Vagina (tissue), 2 donors: ENCODE measurements around the gene NRXN3. TPM values are rescaled to one million over a fixed set of nuclear protein-coding genes. Genes with fewer than 3 reads are reported as not detected.

Experiments
- DNase-seq, 2 donors: peaks; one replicate each; pipeline ENCODE4 v3.0.0-alpha.2; 2017; ENCODE audit errors: extremely low spot score in 2 of 2
- H3K27ac ChIP-seq: fragments of 200-600 bp; sonication (generic); one replicate; pipeline ENCODE4 v1.5.1; 2019
- H3K27me3 ChIP-seq: fragments of 200-600 bp; sonication (generic); one replicate; pipeline ENCODE4 v1.5.1; 2019
- H3K36me3 ChIP-seq, 2 donors: fragments of 200-600 bp; sonication (generic); one replicate each; pipeline ENCODE4 v1.5.1; 2017 to 2019
- H3K4me1 ChIP-seq: fragments of 200-600 bp; sonication (generic); one replicate; pipeline ENCODE4 v1.5.1; 2019
- H3K4me3 ChIP-seq, 2 donors: fragments of 200-600 bp; sonication (generic); 1 replicate in 1 of 2; 2 replicates in 1 of 2; pipeline ENCODE4 v1.5.1; 2016 to 2019
- H3K9me3 ChIP-seq: fragments of 200-600 bp; sonication (generic); one replicate; pipeline ENCODE4 v1.5.1; 2019
- CTCF ChIP-seq, 3 experiments: fragments of 450-650 bp in 2 of 3; fragments of 200-600 bp in 1 of 3; sonication (generic) in 1 of 3; IDR thresholded peaks; one replicate each; pipeline ENCODE4 v1.5.1; 2017 to 2019; ENCODE audit warnings: antibody characterized with exemption in 3 of 3, mild to moderate bottlenecking in 2 of 3, moderate library complexity in 2 of 3
- POLR2A ChIP-seq, 2 donors: fragments of 450-650 bp; IDR thresholded peaks; one replicate each; pipeline ENCODE4 v1.6.1; 2017; ENCODE audit warnings: antibody characterized with exemption in 2 of 2, mild to moderate bottlenecking in 2 of 2, moderate library complexity in 2 of 2
- POLR2AphosphoS5 ChIP-seq, 2 donors: sonication (generic); formaldehyde crosslinking; IDR thresholded peaks; one replicate each; pipeline ENCODE4 v1.9.0; 2017; ENCODE audit warnings: antibody characterized with exemption in 2 of 2, mild to moderate bottlenecking in 2 of 2, low read depth in 1 of 2; ENCODE audit not compliant: insufficient read depth in 1 of 2
- intact Hi-C: fragments of 100-400 bp; cut with DNase I; formaldehyde crosslinking; loops from one replicate; pipeline ENCODE4 v1.15.1; 2023
- total RNA-seq: library from RNA; depleted of rRNA; stranded (reverse); fragments of >200 nt; gene quantifications from one replicate; pipeline ENCODE4 v1.2.3, GENCODE V29; 2016

Gene NRXN3
- total RNA-seq, 1 donor from 2014 or later, result 4.7 TPM

DNA sequence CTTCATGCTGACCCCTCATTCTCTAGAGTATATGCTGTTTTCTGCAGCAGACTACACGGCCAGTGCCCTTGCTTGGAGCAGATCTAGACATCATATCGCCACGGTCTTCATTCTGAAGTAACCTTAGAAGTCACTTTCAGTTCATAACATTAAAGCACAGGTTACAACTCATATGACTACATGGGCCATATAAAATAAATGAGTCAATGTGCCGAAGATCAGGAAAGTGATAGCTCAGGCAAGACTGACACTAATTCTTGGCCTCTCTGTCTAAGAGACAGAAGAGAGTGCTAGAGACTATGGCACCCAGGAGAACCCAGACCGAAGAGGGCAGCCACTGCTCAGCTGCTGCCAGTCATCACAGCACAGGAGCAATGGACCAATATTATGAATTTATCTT is 1431.4 kb downstream of the NRXN3 start:
- intact Hi-C loops, result no loop called here
- Histone ChIP-seq H3K27ac (no peak overlapping the region), H3K9me3 (no peaks in the 10 kb centered on the region), H3K27me3 (no peaks in the 10 kb centered on the region), H3K36me3 (no peaks in the 10 kb centered on the region), H3K4me3 (no peak overlapping the region), H3K4me1 (no peaks in the 10 kb centered on the region)
- no peak for DNase-seq
- TF ChIP-seq POLR2A (IDR thresholded peaks at IDR 0.05) (no peak), CTCF (IDR thresholded peaks at IDR 0.05) (no peak), POLR2AphosphoS5 (IDR thresholded peaks at IDR 0.05; ENCODE audit: insufficient read depth in 1 of 2, low read depth in 1 of 2) (no peak)

GRCh38 chr14:79602045-79602444 is 1431.9 kb downstream of the NRXN3 start:
- Histone ChIP-seq H3K36me3 (no peaks in the 10 kb centered on the region), H3K4me3 (no peak overlapping the region), H3K27ac (no peak overlapping the region), H3K4me1 (no peaks in the 10 kb centered on the region), H3K27me3 (no peaks in the 10 kb centered on the region), H3K9me3 (no peaks in the 10 kb centered on the region)
- DNase-seq, result no peak
- no peak for TF ChIP-seq POLR2A (IDR thresholded peaks at IDR 0.05)
- no peak for TF ChIP-seq POLR2AphosphoS5 (IDR thresholded peaks at IDR 0.05; ENCODE audit: insufficient read depth in 1 of 2, low read depth in 1 of 2)
- TF ChIP-seq CTCF (IDR thresholded peaks at IDR 0.05), result no peak
- intact Hi-C loops, result no loop called here

- intact Hi-C loops, result no loop called here
- H3K4me1 ChIP-seq, result peaks cover under 1% of the 10 kb centered on the region
- no peaks in the 10 kb centered on the region for H3K36me3 ChIP-seq
- no peaks in the 10 kb centered on the region for H3K9me3 ChIP-seq
- TF ChIP-seq POLR2A (IDR thresholded peaks at IDR 0.05) (no peak), POLR2AphosphoS5 (IDR thresholded peaks at IDR 0.05; ENCODE audit: insufficient read depth in 1 of 2, low read depth in 1 of 2) (no peak), CTCF (IDR thresholded peaks at IDR 0.05) (no peak)
- H3K4me3 ChIP-seq, result no peak overlapping the region
- H3K27me3 ChIP-seq, result no peaks in the 10 kb centered on the region
- DNase-seq, result no peak
- no peak overlapping the region for H3K27ac ChIP-seq
Observed at GRCh38 chr14:79602742-79603141, 1432.6 kb downstream of the NRXN3 start.

DNA sequence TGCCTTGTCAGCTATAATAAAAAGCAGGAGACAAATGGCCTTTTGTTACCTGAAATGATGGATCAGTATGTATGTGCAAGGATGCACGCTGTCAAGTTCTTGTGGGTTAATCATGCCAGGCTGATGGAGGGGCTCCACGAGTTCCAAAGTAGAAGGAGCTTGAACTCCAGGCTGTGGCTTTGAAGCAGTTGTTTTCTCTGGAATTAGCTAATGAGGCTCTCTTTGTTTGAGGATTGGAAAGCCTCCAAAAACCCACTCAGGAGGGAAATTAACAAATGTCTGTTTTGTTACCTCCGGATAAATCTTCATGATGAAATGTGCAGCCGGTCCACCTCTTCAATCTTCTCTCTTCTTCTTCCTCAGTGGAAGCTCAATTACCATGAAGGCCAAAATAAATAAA is 1435.7 kb downstream of the NRXN3 start:
- intact Hi-C loops, result no loop called here

GRCh38 chr14:79608446-79608845 is 1438.3 kb downstream of the NRXN3 start:
- Histone ChIP-seq H3K36me3 (no peaks in the 10 kb centered on the region), H3K27ac (no peak overlapping the region), H3K4me1 (peaks cover 8% of the 10 kb centered on the region), H3K4me3 (no peak overlapping the region), H3K9me3 (no peaks in the 10 kb centered on the region), H3K27me3 (no peaks in the 10 kb centered on the region)
- DNase-seq, result no peak
- TF ChIP-seq CTCF (IDR thresholded peaks at IDR 0.05) (no peak), POLR2A (IDR thresholded peaks at IDR 0.05) (no peak)
- intact Hi-C loops, result no loop called here

More for the DNA sequence above, 1435.7 kb downstream of the NRXN3 start:
- no peak for DNase-seq
- Histone ChIP-seq H3K4me3 (no peak overlapping the region), H3K27ac (no peak overlapping the region), H3K27me3 (no peaks in the 10 kb centered on the region), H3K4me1 (peaks cover 8% of the 10 kb centered on the region), H3K9me3 (no peaks in the 10 kb centered on the region), H3K36me3 (no peaks in the 10 kb centered on the region)
- TF ChIP-seq POLR2A (IDR thresholded peaks at IDR 0.05), result no peak
- TF ChIP-seq CTCF (IDR thresholded peaks at IDR 0.05), result no peak
- no peak for TF ChIP-seq POLR2AphosphoS5 (IDR thresholded peaks at IDR 0.05; ENCODE audit: insufficient read depth in 1 of 2, low read depth in 1 of 2)
